RWPE2 (cell line): Measurements from ENCODE around the gene RBMS1.

Experiments used
- ATAC-seq: fragments of 200-7000 bp; cut with Tn5 transposase; 3 replicates; pipeline ENCODE4 v1.9.1; 2021; ENCODE audit warnings: low read depth
- DNase-seq: peaks from one replicate; pipeline ENCODE4 v3.0.0-alpha.2; 2020; ENCODE audit warnings: low spot score
- H3K27ac ChIP-seq: fragments of 450-650 bp; 2 replicates; pipeline ENCODE4 v1.5.1; 2017; ENCODE audit warnings: mild to moderate bottlenecking; ENCODE audit not compliant: poor library complexity, severe bottlenecking
- H3K27me3 ChIP-seq: fragments of 250-450 bp; sonication (Bioruptor Pico); 2 replicates; pipeline ENCODE4 v1.5.1; 2021; ENCODE audit warnings: mild to moderate bottlenecking, moderate library complexity; ENCODE audit not compliant: insufficient read depth, poor library complexity, severe bottlenecking
- H3K36me3 ChIP-seq: fragments of 250-450 bp; sonication (Bioruptor Pico); 2 replicates; pipeline ENCODE4 v1.5.1; 2020; ENCODE audit warnings: low read depth, mild to moderate bottlenecking, moderate library complexity
- H3K4me1 ChIP-seq: fragments of 250-450 bp; sonication (Bioruptor Pico); 2 replicates; pipeline ENCODE4 v1.5.1; 2021; ENCODE audit warnings: mild to moderate bottlenecking, moderate library complexity; ENCODE audit not compliant: insufficient read depth, poor library complexity, severe bottlenecking
- H3K4me3 ChIP-seq: fragments of 250-450 bp; sonication (Bioruptor Pico); 2 replicates; pipeline ENCODE4 v1.5.1; 2021; ENCODE audit warnings: mild to moderate bottlenecking, moderate library complexity; ENCODE audit not compliant: severe bottlenecking
- H3K9me3 ChIP-seq: fragments of 250-450 bp; sonication (Bioruptor Pico); 2 replicates; pipeline ENCODE4 v1.5.1; 2021; ENCODE audit warnings: mild to moderate bottlenecking, moderate library complexity; ENCODE audit not compliant: severe bottlenecking
- TF ChIP-seq, protein P1 (sequence below): fragments of 450-650 bp; IDR thresholded peaks from one replicate; pipeline ENCODE4 v1.5.1; 2017; ENCODE audit warnings: mild to moderate bottlenecking, moderate library complexity; ENCODE audit not compliant: poor library complexity, severe bottlenecking

The RBMS1 gene

GRCh38 chr2:160252278-160252887, 241.2 kb downstream of the RBMS1 start:
- no peak for DNase-seq
- Histone ChIP-seq H3K36me3 (no peaks in the 10 kb centered on the region), H3K27ac (peak overlapping the region; percentile 10), H3K4me1 (peaks cover 14% of the 10 kb centered on the region), H3K9me3 (no peaks in the 10 kb centered on the region), H3K27me3 (no peaks in the 10 kb centered on the region), H3K4me3 (no peak overlapping the region)
- TF ChIP-seq, protein P1, sequence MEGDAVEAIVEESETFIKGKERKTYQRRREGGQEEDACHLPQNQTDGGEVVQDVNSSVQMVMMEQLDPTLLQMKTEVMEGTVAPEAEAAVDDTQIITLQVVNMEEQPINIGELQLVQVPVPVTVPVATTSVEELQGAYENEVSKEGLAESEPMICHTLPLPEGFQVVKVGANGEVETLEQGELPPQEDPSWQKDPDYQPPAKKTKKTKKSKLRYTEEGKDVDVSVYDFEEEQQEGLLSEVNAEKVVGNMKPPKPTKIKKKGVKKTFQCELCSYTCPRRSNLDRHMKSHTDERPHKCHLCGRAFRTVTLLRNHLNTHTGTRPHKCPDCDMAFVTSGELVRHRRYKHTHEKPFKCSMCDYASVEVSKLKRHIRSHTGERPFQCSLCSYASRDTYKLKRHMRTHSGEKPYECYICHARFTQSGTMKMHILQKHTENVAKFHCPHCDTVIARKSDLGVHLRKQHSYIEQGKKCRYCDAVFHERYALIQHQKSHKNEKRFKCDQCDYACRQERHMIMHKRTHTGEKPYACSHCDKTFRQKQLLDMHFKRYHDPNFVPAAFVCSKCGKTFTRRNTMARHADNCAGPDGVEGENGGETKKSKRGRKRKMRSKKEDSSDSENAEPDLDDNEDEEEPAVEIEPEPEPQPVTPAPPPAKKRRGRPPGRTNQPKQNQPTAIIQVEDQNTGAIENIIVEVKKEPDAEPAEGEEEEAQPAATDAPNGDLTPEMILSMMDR = peak; percentile 90
- ATAC-seq = 0 out of 3 replicates have a peak, but pooled peaks have one; percentile 30

- no peaks in the 10 kb centered on the region for H3K27me3 ChIP-seq
- TF ChIP-seq, protein P1 = no peak
- no peak overlapping the region for H3K4me3 ChIP-seq
- H3K9me3 ChIP-seq = no peaks in the 10 kb centered on the region
- H3K27ac ChIP-seq = peak overlapping the region; percentile 10
- H3K4me1 ChIP-seq = peaks cover 10% of the 10 kb centered on the region
- H3K36me3 ChIP-seq = no peaks in the 10 kb centered on the region
- ATAC-seq (no peak), DNase-seq (no peak)
These were observed 242.0 kb downstream of the RBMS1 start for GRCh38 chr2:160251569-160251968.

GRCh38 chr2:160249876-160250275, 243.7 kb downstream of the RBMS1 start:
- TF ChIP-seq, protein P1 = no peak
- no peak for ATAC-seq
- Histone ChIP-seq H3K4me1 (peaks cover 6% of the 10 kb centered on the region), H3K27ac (no peak overlapping the region), H3K4me3 (no peak overlapping the region), H3K9me3 (no peaks in the 10 kb centered on the region), H3K36me3 (no peaks in the 10 kb centered on the region), H3K27me3 (no peaks in the 10 kb centered on the region)
- no peak for DNase-seq

GRCh38 chr2:160247296-160248035, 246.1 kb downstream of the RBMS1 start:
- Histone ChIP-seq H3K36me3 (no peaks in the 10 kb centered on the region), H3K9me3 (no peaks in the 10 kb centered on the region), H3K4me3 (no peak overlapping the region), H3K4me1 (peaks cover 16% of the 10 kb centered on the region), H3K27me3 (no peaks in the 10 kb centered on the region), H3K27ac (no peak overlapping the region)
- ATAC-seq (no peak), DNase-seq (no peak)
- TF ChIP-seq, protein P1 = no peak

DNA sequence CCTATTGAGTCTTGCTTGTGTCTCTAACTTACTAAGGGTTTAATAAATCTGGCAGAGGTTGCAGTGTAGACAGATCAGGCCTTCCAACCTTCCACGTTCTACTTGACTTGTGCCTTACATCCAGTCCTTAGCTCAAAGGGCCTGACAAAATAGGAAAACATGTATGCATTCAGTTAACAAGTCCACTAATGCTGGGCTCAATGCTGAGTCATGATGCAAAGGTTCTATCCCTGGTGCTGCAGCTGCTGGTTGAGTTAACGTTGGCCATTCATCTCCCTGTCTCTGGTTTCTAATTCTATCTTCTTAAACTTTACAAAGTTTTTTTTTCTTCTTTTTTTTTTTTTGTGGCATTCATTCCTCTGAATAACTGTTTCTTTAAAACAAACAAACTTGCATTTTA, 247.3 kb downstream of the RBMS1 start:
- ATAC-seq (no peak), DNase-seq (no peak)
- Histone ChIP-seq H3K27me3 (no peaks in the 10 kb centered on the region), H3K4me3 (no peak overlapping the region), H3K4me1 (peaks cover 24% of the 10 kb centered on the region), H3K27ac (peak overlapping the region; percentile 15), H3K9me3 (no peaks in the 10 kb centered on the region), H3K36me3 (no peaks in the 10 kb centered on the region)
- TF ChIP-seq, protein P1 = no peak
